Neural cell (in vitro differentiated cells): ENCODE measurements around the gene THEM4.

Source experiments
- EP300 ChIP-seq: fragments of 450-650 bp; conservative IDR thresholded peaks from 2 replicates; pipeline ENCODE4 v1.6.1; 2014; ENCODE audit warnings: antibody characterized with exemption, mild to moderate bottlenecking, moderate library complexity; ENCODE audit not compliant: poor library complexity, severe bottlenecking
- MXI1 ChIP-seq: fragments of 450-650 bp; conservative IDR thresholded peaks from 2 replicates; pipeline ENCODE4 v1.6.1; 2014; ENCODE audit warnings: antibody characterized with exemption, mild to moderate bottlenecking; ENCODE audit not compliant: poor library complexity, severe bottlenecking
- RAD21 ChIP-seq: fragments of 450-650 bp; conservative IDR thresholded peaks from 2 replicates; pipeline ENCODE4 v1.6.1; 2014; ENCODE audit warnings: antibody characterized with exemption, mild to moderate bottlenecking, moderate library complexity
- REST ChIP-seq: IDR thresholded peaks from 2 replicates; pipeline ENCODE4 v1.6.1; 2012; ENCODE audit warnings: borderline replicate concordance

DNA sequence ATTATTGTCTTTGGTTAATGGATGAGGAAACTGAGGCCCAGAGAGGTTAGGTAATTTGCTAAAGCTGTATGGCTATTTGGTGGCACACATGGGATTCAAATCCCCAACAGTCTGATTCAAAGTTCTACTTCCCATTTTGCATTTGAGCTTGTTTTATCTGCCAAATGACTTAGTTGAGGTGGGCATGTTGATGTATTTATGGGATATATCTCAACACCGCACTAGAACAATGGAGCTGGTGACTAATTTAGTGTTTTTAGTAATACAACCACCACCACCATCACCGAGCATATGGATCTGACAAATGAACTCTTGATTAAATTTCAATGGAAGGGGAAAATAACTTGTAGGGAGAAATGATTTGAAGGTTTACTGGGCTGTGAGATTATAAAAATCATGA is 26.8 kb downstream of the THEM4 start:
- TF ChIP-seq EP300 (no peak), MXI1 (no peak), RAD21 (no peak), REST (no peak)
